ACC112 (cell line): ENCODE measurements around the gene CDH4.

Source experiments
- H2AFZ ChIP-seq: fragments of 200-600 bp; sonication (generic); one replicate; pipeline ENCODE4 v1.6.0; 2017; ENCODE audit warnings: antibody characterized with exemption, low read length; ENCODE audit not compliant: unreplicated experiment
- H3K27ac ChIP-seq: fragments of 200-600 bp; sonication (generic); 2 replicates; pipeline ENCODE4 v1.5.1; 2014; ENCODE audit warnings: low read depth, mild to moderate bottlenecking, antibody characterized with exemption, low read length, moderate library complexity
- H3K27me3 ChIP-seq: fragments of 200-600 bp; sonication (generic); 2 replicates; pipeline ENCODE4 v1.6.1; 2014; ENCODE audit warnings: mild to moderate bottlenecking, antibody characterized with exemption, low read length, moderate library complexity, mixed read lengths; ENCODE audit not compliant: insufficient read depth
- H3K36me3 ChIP-seq: fragments of 200-600 bp; sonication (generic); 2 replicates; pipeline ENCODE4 v1.6.1; 2016; ENCODE audit warnings: mild to moderate bottlenecking, antibody characterized with exemption, low read length, moderate library complexity, mixed read lengths; ENCODE audit not compliant: insufficient read depth
- H3K4me1 ChIP-seq: fragments of 200-600 bp; sonication (generic); one replicate; pipeline ENCODE4 v1.6.1; 2016; ENCODE audit warnings: low read length, mixed read lengths; ENCODE audit not compliant: insufficient read depth, unreplicated experiment, control insufficient read depth
- H3K4me3 ChIP-seq: fragments of 200-600 bp; sonication (generic); 2 replicates; pipeline ENCODE4 v1.5.1; 2014; ENCODE audit warnings: mild to moderate bottlenecking, low read depth, low read length
- H3K79me2 ChIP-seq: fragments of 200-600 bp; sonication (generic); one replicate; pipeline ENCODE4 v1.6.0; 2016; ENCODE audit warnings: low read length; ENCODE audit not compliant: control insufficient read depth, unreplicated experiment, insufficient read depth

Gene CDH4

GRCh38 chr20:61810738-61811135 is 558.7 kb downstream of the CDH4 start:
- Histone ChIP-seq H3K36me3 (no peaks in the 10 kb centered on the region), H2AFZ (no peak overlapping the region), H3K79me2 (no peaks in the 10 kb centered on the region), H3K4me1 (no peaks in the 10 kb centered on the region), H3K4me3 (no peak overlapping the region), H3K27ac (no peak overlapping the region), H3K27me3 (peaks cover 27% of the 10 kb centered on the region)

- H3K27ac ChIP-seq: no peak overlapping the region
- no peak overlapping the region for H2AFZ ChIP-seq
- peaks cover 27% of the 10 kb centered on the region for H3K27me3 ChIP-seq
- no peaks in the 10 kb centered on the region for H3K4me1 ChIP-seq
- no peaks in the 10 kb centered on the region for H3K36me3 ChIP-seq
- no peaks in the 10 kb centered on the region for H3K79me2 ChIP-seq
- H3K4me3 ChIP-seq: no peak overlapping the region
Observed at GRCh38 chr20:61811166-61811565, 559.1 kb downstream of the CDH4 start.

- Histone ChIP-seq H3K4me3 (no peak overlapping the region), H3K36me3 (no peaks in the 10 kb centered on the region), H3K79me2 (no peaks in the 10 kb centered on the region), H3K4me1 (no peaks in the 10 kb centered on the region), H3K27me3 (peaks cover 22% of the 10 kb centered on the region), H3K27ac (no peak overlapping the region), H2AFZ (no peak overlapping the region)
Observed at GRCh38 chr20:61812121-61812844, 560.2 kb downstream of the CDH4 start.

GRCh38 chr20:61812845-61813485 is 560.9 kb downstream of the CDH4 start:
- no peak overlapping the region for H3K4me3 ChIP-seq
- no peaks in the 10 kb centered on the region for H3K4me1 ChIP-seq
- no peaks in the 10 kb centered on the region for H3K36me3 ChIP-seq
- H3K27me3 ChIP-seq: peaks cover 16% of the 10 kb centered on the region
- H3K79me2 ChIP-seq: no peaks in the 10 kb centered on the region
- H2AFZ ChIP-seq: no peak overlapping the region
- no peak overlapping the region for H3K27ac ChIP-seq

DNA sequence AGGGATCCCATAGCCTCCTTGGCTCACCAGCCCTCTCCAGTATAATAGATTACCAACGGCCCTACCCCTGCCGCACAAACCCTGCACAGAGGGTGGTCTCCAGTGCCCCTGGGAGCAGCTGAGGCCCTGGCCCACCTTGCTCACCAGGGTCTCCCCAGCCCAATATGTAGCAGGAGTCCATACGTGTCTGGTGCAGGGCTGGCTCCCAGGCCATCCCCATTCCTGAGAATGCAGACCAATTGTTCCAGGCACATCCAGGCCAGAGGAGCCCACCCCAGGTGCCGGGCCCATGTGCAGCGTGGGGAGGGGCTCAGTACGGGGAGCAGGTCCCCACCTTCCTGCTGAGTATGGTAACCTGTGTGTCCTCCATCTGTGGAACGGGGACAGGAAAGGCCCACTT is 561.7 kb downstream of the CDH4 start:
- no peak overlapping the region for H3K4me3 ChIP-seq
- H3K4me1 ChIP-seq: no peaks in the 10 kb centered on the region
- H3K27ac ChIP-seq: no peak overlapping the region
- no peaks in the 10 kb centered on the region for H3K36me3 ChIP-seq
- H3K27me3 ChIP-seq: peaks cover 9% of the 10 kb centered on the region
- no peak overlapping the region for H2AFZ ChIP-seq
- no peaks in the 10 kb centered on the region for H3K79me2 ChIP-seq

GRCh38 chr20:61814244-61814643 is 562.2 kb downstream of the CDH4 start:
- H2AFZ ChIP-seq: no peak overlapping the region
- no peaks in the 10 kb centered on the region for H3K79me2 ChIP-seq
- H3K36me3 ChIP-seq: no peaks in the 10 kb centered on the region
- peaks cover 6% of the 10 kb centered on the region for H3K27me3 ChIP-seq
- H3K4me3 ChIP-seq: no peak overlapping the region
- H3K4me1 ChIP-seq: no peaks in the 10 kb centered on the region
- H3K27ac ChIP-seq: no peak overlapping the region

- no peaks in the 10 kb centered on the region for H3K36me3 ChIP-seq
- no peak overlapping the region for H3K27ac ChIP-seq
- no peak overlapping the region for H2AFZ ChIP-seq
- H3K4me1 ChIP-seq: no peaks in the 10 kb centered on the region
- peaks cover 3% of the 10 kb centered on the region; the same call in 1 of the 2 replicates for H3K27me3 ChIP-seq
- H3K79me2 ChIP-seq: no peaks in the 10 kb centered on the region
- no peak overlapping the region for H3K4me3 ChIP-seq
Observed at GRCh38 chr20:61814726-61815125, 562.7 kb downstream of the CDH4 start.

GRCh38 chr20:61815176-61815575 is 563.1 kb downstream of the CDH4 start:
- no peak overlapping the region for H2AFZ ChIP-seq
- H3K4me3 ChIP-seq: no peak overlapping the region
- peaks cover 3% of the 10 kb centered on the region; the same call in 1 of the 2 replicates for H3K27me3 ChIP-seq
- no peaks in the 10 kb centered on the region for H3K36me3 ChIP-seq
- H3K27ac ChIP-seq: no peak overlapping the region
- H3K79me2 ChIP-seq: no peaks in the 10 kb centered on the region
- H3K4me1 ChIP-seq: no peaks in the 10 kb centered on the region

GRCh38 chr20:61815678-61816077 is 563.6 kb downstream of the CDH4 start:
- no peak overlapping the region for H2AFZ ChIP-seq
- no peaks in the 10 kb centered on the region for H3K4me1 ChIP-seq
- H3K36me3 ChIP-seq: no peaks in the 10 kb centered on the region
- no peak overlapping the region for H3K4me3 ChIP-seq
- H3K27me3 ChIP-seq: peaks cover 3% of the 10 kb centered on the region; the same call in 1 of the 2 replicates
- no peaks in the 10 kb centered on the region for H3K79me2 ChIP-seq
- H3K27ac ChIP-seq: no peak overlapping the region

DNA sequence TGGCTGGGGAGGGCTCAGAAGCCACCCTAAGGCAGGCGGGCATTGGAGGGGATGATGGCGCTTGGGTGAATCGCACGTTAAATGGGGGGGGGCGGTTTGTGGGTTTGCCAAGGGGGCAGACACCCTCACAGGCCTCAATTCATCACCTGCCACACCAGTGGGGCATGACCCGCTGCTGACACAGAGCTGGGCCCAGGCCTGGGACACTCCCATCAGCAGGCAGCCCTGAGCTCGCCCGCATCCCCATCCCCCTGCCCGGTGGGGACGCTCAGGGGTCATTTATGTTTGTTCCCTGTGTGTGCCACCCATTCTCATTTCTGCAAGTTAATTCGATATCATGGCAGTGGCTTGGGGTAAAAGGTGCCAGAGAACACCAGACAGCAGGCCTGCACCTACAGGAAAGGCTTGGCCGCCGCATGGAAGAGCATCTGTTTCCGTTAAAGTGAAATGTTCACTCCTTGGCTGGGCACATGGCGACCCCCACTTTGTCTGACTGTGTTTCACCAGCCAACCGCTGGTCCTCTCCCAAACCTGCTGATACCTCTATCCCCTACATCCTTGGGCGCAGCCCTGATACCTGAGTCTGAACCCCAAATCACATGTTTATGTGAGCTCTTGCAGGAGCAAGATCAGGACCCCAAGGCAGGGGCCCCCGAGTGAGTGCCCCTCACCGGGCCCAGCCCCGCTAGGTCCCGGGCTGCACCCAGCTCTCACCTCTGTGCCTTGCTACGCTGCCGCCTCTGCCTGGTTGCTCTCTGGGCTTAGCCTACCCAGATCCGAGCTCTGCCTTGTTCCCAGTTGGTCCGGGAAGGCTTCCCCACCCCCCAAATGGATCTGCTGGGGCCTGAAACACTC is 564.8 kb downstream of the CDH4 start:
- H2AFZ ChIP-seq: no peak overlapping the region
- H3K27me3 ChIP-seq: peaks cover 3% of the 10 kb centered on the region; the same call in 1 of the 2 replicates
- no peaks in the 10 kb centered on the region for H3K79me2 ChIP-seq
- no peaks in the 10 kb centered on the region for H3K4me1 ChIP-seq
- no peaks in the 10 kb centered on the region for H3K36me3 ChIP-seq
- no peak overlapping the region for H3K4me3 ChIP-seq
- no peak overlapping the region for H3K27ac ChIP-seq
